ENCODE data around the gene ST8SIA4.
"Not testable (repeated sequence)": the region's sequence is repeated elsewhere in the genome, so short reads cannot be mapped to it uniquely, and the experiment has no call there.

Gene ST8SIA4

DNA sequence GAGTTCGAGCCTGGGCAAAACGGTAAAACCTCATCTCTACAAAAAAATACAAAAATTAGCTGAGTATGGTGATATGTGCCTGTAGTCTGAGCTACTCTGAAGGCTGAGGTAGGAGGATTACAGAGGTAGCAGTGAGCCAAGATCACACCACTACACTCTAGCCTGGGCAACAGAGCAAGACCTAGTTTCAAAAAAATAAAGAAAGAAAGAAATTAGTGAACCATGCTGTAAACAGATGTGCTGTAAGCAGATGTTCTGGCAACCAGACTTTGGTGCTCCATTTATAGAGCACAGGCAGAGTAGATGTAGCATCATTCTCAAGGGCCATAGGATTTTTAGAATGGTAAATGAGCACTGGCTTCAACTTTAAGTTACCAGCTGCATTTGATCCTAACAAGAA lies 115.4 kb downstream of the ST8SIA4 start:
- DNase-seq (ENCODE audit: low read depth) = no peak

- DNase-seq (ENCODE audit: low read depth) = not testable (repeated sequence)
These were observed 117.5 kb downstream of the ST8SIA4 start for GRCh38 chr5:100785536-100785935.

DNA sequence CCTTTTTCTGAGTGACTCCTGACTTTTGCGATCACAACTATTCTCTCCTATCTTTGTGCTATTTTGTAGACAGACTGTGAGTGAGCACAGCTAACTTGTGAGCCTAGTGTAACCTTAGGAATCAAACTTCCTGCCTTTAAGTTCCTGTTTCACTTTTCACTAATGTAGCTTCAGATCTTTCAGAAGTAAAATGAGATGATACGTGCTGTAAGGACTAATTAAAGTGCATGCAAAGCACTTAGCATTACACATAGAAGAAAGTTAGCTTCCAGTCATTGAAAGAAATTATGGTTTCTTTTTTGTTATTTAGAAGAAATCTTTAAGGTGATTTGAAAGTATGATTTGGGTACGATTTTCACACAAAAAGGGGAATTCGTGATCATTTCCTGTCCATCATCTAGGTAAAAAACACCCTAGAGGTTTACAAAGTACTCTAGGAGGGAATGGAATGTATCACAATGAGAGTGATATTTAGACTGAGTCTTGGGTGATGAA lies 122.7 kb downstream of the ST8SIA4 start:
- DNase-seq (ENCODE audit: low read depth) = no peak

GRCh38 chr5:100779669-100780375 lies 123.3 kb downstream of the ST8SIA4 start:
- DNase-seq (ENCODE audit: low read depth) = no peak

GRCh38 chr5:100777680-100778300 lies 125.3 kb downstream of the ST8SIA4 start:
- peak; percentile 69 for DNase-seq (ENCODE audit: low read depth)

DNA sequence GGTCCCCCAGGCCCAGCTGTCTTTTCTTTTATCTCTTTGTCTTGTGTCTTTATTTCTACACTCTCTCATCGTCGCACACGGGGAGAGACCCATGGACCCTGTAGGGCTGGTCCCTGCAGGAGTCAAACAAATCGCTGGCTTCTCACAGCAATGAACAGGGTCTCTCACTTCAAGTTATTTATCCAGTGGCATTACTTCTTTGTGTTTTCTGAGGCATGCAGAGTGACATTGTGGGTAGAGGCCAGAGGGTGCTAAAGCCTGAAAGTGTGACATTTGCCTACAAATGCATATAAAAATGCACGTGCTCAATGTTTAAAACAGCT lies 127.6 kb downstream of the ST8SIA4 start:
- no peak for DNase-seq (ENCODE audit: low read depth)

- DNase-seq (ENCODE audit: low read depth) = no peak
These were observed 130.5 kb downstream of the ST8SIA4 start for GRCh38 chr5:100772548-100772947.

DNA sequence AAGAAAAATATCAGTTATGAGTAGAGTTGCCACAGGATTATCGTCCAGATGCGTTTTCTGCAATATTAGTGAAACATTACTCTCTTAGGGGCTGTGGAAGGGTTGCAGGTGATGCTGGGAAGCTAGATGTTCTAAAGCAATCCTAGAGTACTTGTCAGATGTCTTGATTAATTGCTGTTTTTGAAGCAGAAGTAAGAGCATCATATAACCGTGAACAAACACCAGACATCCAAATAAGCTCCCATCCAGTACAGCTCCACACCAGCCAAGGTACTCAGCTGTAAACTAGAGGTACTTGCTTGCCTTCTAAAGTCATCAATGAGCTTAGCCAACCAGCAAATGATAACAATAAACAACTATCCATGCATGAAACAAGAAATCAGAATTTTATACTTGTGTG lies 131.1 kb downstream of the ST8SIA4 start:
- no peak for DNase-seq (ENCODE audit: low read depth)

DNA sequence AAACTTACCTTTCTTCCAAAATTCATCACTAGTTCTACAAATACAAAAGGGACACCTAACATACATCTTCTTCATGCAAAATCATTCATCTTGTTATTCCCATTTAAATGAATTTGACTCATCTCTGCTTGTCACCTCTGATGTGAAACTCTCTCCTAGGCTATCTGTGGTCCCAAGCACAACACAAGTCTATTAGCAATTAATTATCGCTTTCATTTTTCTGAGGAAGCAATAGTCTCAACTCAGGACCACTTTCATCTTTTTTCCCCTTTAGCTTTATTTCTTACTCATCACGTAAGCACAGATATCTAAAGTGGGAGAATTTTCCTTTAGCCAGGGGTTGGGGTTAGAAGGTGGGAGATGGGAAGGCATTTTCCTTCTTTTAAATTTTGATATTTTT lies 131.9 kb downstream of the ST8SIA4 start:
- DNase-seq (ENCODE audit: low read depth) = no peak

DNA sequence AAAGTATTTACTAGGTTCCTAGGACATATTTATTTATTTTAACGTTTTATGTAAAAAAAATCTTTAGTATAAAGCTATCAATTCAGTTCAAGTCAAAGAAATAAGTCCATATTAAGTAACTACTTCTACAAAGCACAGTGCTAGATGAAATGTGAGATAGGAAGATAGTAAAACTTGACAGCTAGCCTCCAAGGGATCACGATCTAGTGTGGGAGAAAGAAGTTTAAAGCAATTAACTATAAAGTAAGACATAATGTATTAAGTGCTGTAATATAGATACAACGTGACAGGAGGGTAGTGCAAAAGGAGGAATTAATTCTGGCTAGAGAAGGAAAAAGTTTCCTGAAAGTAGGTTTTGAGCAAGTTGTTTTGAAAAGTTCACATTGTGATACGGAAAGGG lies 134.9 kb downstream of the ST8SIA4 start:
- DNase-seq (ENCODE audit: low read depth) = no peak

- no peak for DNase-seq (ENCODE audit: low read depth)
These were observed 140.1 kb downstream of the ST8SIA4 start for GRCh38 chr5:100762995-100763394.

DNA sequence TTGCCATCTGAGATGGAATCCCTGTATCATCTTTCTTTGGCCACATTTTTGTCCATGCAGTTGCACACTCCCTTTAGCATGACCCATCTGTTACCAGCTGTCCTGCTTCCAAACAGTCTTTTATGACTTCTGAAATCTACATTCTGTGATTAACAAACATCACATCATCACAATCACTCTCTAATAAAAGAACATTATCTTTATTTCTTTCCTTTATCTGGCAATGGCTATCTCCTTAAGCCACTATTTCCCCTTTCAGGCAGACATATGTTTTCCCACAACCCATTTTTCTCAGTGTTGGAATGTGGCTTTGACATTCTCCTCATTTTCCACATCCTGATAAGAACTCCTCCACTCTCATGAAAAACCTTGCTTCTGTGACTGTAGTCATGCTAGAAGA lies 141.0 kb downstream of the ST8SIA4 start:
- no peak for DNase-seq (ENCODE audit: low read depth)

GRCh38 chr5:100761192-100761591 lies 141.9 kb downstream of the ST8SIA4 start:
- no peak for DNase-seq (ENCODE audit: low read depth)

DNA sequence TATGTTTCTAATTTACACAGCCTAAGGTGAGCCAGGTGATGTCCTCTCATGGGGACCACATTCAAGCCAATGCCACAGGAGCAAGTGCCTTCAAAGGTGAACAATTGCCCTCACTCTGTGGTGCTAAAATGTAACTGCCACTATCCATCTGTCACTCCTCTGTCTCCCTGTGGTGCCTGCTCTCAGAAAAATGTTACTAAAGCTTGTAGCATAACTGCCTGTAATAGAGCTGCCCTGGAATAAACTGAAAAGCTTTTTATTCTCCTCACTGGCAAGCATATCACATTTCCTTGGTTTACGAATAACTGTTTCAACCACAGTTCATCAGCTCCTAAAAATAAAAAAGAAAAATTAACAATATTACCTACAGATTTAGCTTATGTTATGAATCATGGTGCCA lies 142.4 kb downstream of the ST8SIA4 start:
- DNase-seq (ENCODE audit: low read depth) = no peak

GRCh38 chr5:100758780-100759179 lies 144.3 kb downstream of the ST8SIA4 start:
- DNase-seq (ENCODE audit: low read depth) = no peak

- no peak for DNase-seq (ENCODE audit: low read depth)
These were observed 144.8 kb downstream of the ST8SIA4 start for GRCh38 chr5:100758306-100758705.

GRCh38 chr5:100757618-100758017 lies 145.5 kb downstream of the ST8SIA4 start:
- no peak for DNase-seq (ENCODE audit: low read depth)
